Germinal center (tissue), 1 donor: ENCODE measurements around the gene LINGO4.

ENCODE experiments used
- DNase-seq: peaks from one replicate; pipeline ENCODE4 v3.0.0; 2012; ENCODE audit warnings: mixed read lengths, low spot score

Gene LINGO4

GRCh38 chr1:151814971-151815545, 9.8 kb upstream of the LINGO4 start:
- no peak for DNase-seq

GRCh38 chr1:151814426-151814825, 9.2 kb upstream of the LINGO4 start:
- DNase-seq = no peak

GRCh38 chr1:151813271-151813977, 8.2 kb upstream of the LINGO4 start:
- DNase-seq = no peak

- DNase-seq = no peak
Observed at GRCh38 chr1:151811181-151811580, 6.0 kb upstream of the LINGO4 start.

- DNase-seq = no peak
Observed at GRCh38 chr1:151809985-151810556, 4.9 kb upstream of the LINGO4 start.

- no peak for DNase-seq
Observed at GRCh38 chr1:151809290-151809984, 4.2 kb upstream of the LINGO4 start.

GRCh38 chr1:151807766-151808165, 2.5 kb upstream of the LINGO4 start:
- no peak for DNase-seq

- no peak for DNase-seq
Observed at GRCh38 chr1:151807131-151807530, 1.9 kb upstream of the LINGO4 start.

GRCh38 chr1:151806170-151806569, 951 bp upstream of the LINGO4 start:
- no peak for DNase-seq

GRCh38 chr1:151803915-151804314, 1.3 kb downstream of the LINGO4 start:
- DNase-seq = no peak

GRCh38 chr1:151803164-151803563, 2.1 kb downstream of the LINGO4 start:
- DNase-seq = no peak

- no peak for DNase-seq
Observed at GRCh38 chr1:151802372-151802771, 2.8 kb downstream of the LINGO4 start.

GRCh38 chr1:151801846-151802245, 3.4 kb downstream of the LINGO4 start:
- no peak for DNase-seq

- DNase-seq = no peak
Observed at GRCh38 chr1:151801310-151801820, 3.9 kb downstream of the LINGO4 start.

GRCh38 chr1:151800830-151801229, 4.4 kb downstream of the LINGO4 start:
- no peak for DNase-seq

GRCh38 chr1:151799179-151800022, 5.8 kb downstream of the LINGO4 start:
- no peak for DNase-seq

- DNase-seq = no peak
Observed at GRCh38 chr1:151798571-151798970, 6.6 kb downstream of the LINGO4 start.

- peak; percentile 26 for DNase-seq
Observed at GRCh38 chr1:151790940-151791651, 14.1 kb downstream of the LINGO4 start.

GRCh38 chr1:151790071-151790939, 14.9 kb downstream of the LINGO4 start, which contains the start of gene TDRKH:
Gene TDRKH (minus strand): TSS chr1:151790500. CDS start chr1:151783022, 7,478 bp downstream.
- peak; percentile 100 for DNase-seq

GRCh38 chr1:151787689-151788088, 17.5 kb downstream of the LINGO4 start:
- DNase-seq = no peak
